ENCODE results near the gene GAA. TPM values are rescaled to one million over a fixed set of nuclear protein-coding genes. Genes with fewer than 3 reads are reported as not detected.

GAA gene
- total and polyA plus RNA-seq, 2 of the 8 experiments (the other 6 are each of a cell fraction or from before 2014, with no cell fraction given), result 14.8 to 30.0 TPM

- FAIRE-seq, result no peak
- Histone ChIP-seq H3K27me3 (replicated peaks in 1 of 4; ENCODE audit: control insufficient read depth in 3 of 4, extremely low read depth in 1 of 4, insufficient read depth in 3 of 4, low read length in 3 of 4) (no peaks in the 10 kb centered on the region), H2BK20ac (ENCODE audit: low read length) (peak overlapping the region; percentile 49; the same call in 1 of the 2 replicates), H2BK120ac (replicated peaks; ENCODE audit: low read depth, low read length) (no peak overlapping the region), H3K23ac (ENCODE audit: insufficient read length) (no peak overlapping the region), H3K79me2 (ENCODE audit: control insufficient read depth in 1 of 2, insufficient read depth in 2 of 2, low read length in 2 of 2) (no peaks in the 10 kb centered on the region), H3K9ac (replicated peaks in 1 of 4; ENCODE audit: extremely low read depth in 1 of 4, low read depth in 3 of 4, low read length in 3 of 4) (no peak overlapping the region), H3K18ac (ENCODE audit: extremely low read depth, low read length) (peak overlapping the region; percentile 14; the same call in 1 of the 2 replicates), H2BK12ac (ENCODE audit: low read depth, low read length) (0 out of 2 replicates have a peak overlapping the region, but pooled peaks have one; percentile 91), H2AFZ (ENCODE audit: low read length) (no peak overlapping the region), H3K23me2 (ENCODE audit: low read depth, low read length) (no peaks in the 10 kb centered on the region), H2AK5ac (ENCODE audit: low read depth, low read length) (no peak overlapping the region), H2BK15ac (ENCODE audit: low read length) (0 out of 2 replicates have a peak overlapping the region, but pooled peaks have one; percentile 40), H4K91ac (replicated peaks; ENCODE audit: insufficient read length, low read length) (no peak overlapping the region), H3K56ac (replicated peaks; ENCODE audit: insufficient read length, low read depth, low read length) (no peak overlapping the region), H4K20me1 (replicated peaks in 1 of 2; ENCODE audit: control insufficient read depth in 1 of 2, insufficient read depth in 2 of 2, low read length in 2 of 2) (no peaks in the 10 kb centered on the region), H3K27ac (ENCODE audit: low read depth, low read length) (no peak overlapping the region), H3K4ac (replicated peaks; ENCODE audit: insufficient read length, low read depth, low read length) (no peak overlapping the region), H3K14ac (ENCODE audit: insufficient read length) (no peak overlapping the region), H3K4me3 (ENCODE audit: extremely low read depth in 1 of 4, insufficient read depth in 2 of 4, low read depth in 3 of 4, low read length in 4 of 4) (no peak overlapping the region), H4K5ac (ENCODE audit: insufficient read length, low read depth, low read length) (no peak overlapping the region), H3K4me2 (ENCODE audit: insufficient read depth in 1 of 2, low read depth in 2 of 2, low read length in 2 of 2) (no peak overlapping the region), H2BK5ac (ENCODE audit: low read depth, low read length) (peak overlapping the region; percentile 54; the same call in 1 of the 2 replicates), H4K8ac (ENCODE audit: extremely low read depth, insufficient read depth, low read length) (no peak overlapping the region; the same call in 1 of the 2 replicates), H3K9me3 (ENCODE audit: insufficient read depth in 2 of 2, low read depth in 1 of 2, low read length in 1 of 2) (no peaks in the 10 kb centered on the region), H3K4me1 (replicated peaks in 1 of 4; ENCODE audit: control insufficient read depth in 3 of 4, insufficient read depth in 4 of 4, low read length in 3 of 4) (peaks cover 3 to 11% (median 6%) of the 10 kb centered on the region in 4 experiments; a peak in 6 of 7 replicates), H3K79me1 (ENCODE audit: low read depth, low read length) (no peaks in the 10 kb centered on the region), H3K36me3 (ENCODE audit: control insufficient read depth in 2 of 4, insufficient read depth in 4 of 4, low read length in 3 of 4) (no peaks in the 10 kb centered on the region)
- no peak for TF ChIP-seq SP4 (IDR thresholded peaks at IDR 0.05; ENCODE audit: low read length)
- TF ChIP-seq JUND (IDR thresholded peaks at IDR 0.05; ENCODE audit: low read length), result no peak
- TF ChIP-seq POU5F1 (IDR thresholded peaks at IDR 0.05; ENCODE audit: low read depth, low read length), result no peak
- TF ChIP-seq BCL11A (IDR thresholded peaks at IDR 0.05; ENCODE audit: low read depth in 2 of 2, low read length in 2 of 2), result no peak
- no peak for TF ChIP-seq RNF2 (IDR thresholded peaks at IDR 0.05; ENCODE audit: borderline replicate concordance, low read depth, low read length, missing control alignments, poor library complexity, severe bottlenecking)
- no peak for TF ChIP-seq ATF2 (IDR thresholded peaks at IDR 0.05; ENCODE audit: low read length)
- ChIA-PET POLR2A (ENCODE audit: partially characterized antibody) (no interaction called here), CTCF (ENCODE audit: partially characterized antibody) (interaction anchor here (0.6 to 1.2 kb wide), 5 partner anchors 18 to 229 kb away, joined by 3 to 4 read pairs (median 3); no protein-coding TSS in a partner anchor)
- DNase-seq (ENCODE audit: low read depth in 1 of 2, low spot score in 2 of 2), result no peak
- WGBS, 2 experiments (ENCODE audit: extremely low coverage in 1 of 2, insufficient coverage in 1 of 2, insufficient read length in 1 of 2, insufficient replicate concordance in 2 of 2, low coverage in 1 of 2, low lambda C conversion rate in 2 of 2, missing lambda C conversion rate in 1 of 2), result 92% methylated on average over 27 of the region's 27 CpGs; no CpG with 5 or more reads in 1 of the 2 experiments
These were observed 37.4 kb upstream of the GAA start for GRCh38 chr17:80063830-80064585.
